T47D (cell line): ENCODE data around the gene ANXA1.

Experiments used
- DNase-seq, 2 experiments: peaks; one replicate each; pipeline versions ENCODE4 v3.0.0 to v3.0.0-alpha.2; 2011 to 2012; ENCODE audit warnings: low read depth in 1 of 2, low spot score in 1 of 2
- JUND ChIP-seq: IDR thresholded peaks from 2 replicates; pipeline ENCODE4 v1.6.1; 2012; ENCODE audit warnings: low read depth
- in situ Hi-C: cut with HindIII; loops from 2 replicates; pipeline ENCODE4 v1.10.0; 2016; ENCODE audit warnings: low sequenced_read_pairs, low pct_unique_long_range_greater_than_20kb

Gene ANXA1

GRCh38 chr9:73149371-73150067, 2.1 kb upstream of the ANXA1 start:
- in situ Hi-C loops = no loop called here
- no peak for DNase-seq
- TF ChIP-seq JUND = peak; percentile 42; the same call in 1 of the 2 replicates

- TF ChIP-seq JUND = no peak
- DNase-seq = no peak
- in situ Hi-C loops = no loop called here
These were observed 829 bp downstream of the ANXA1 start for GRCh38 chr9:73152543-73152844.

- in situ Hi-C loops = no loop called here
- no peak for TF ChIP-seq JUND
- DNase-seq = no peak
These were observed 1.3 kb downstream of the ANXA1 start for GRCh38 chr9:73152953-73153352.

- no peak for TF ChIP-seq JUND
- no peak for DNase-seq
These were observed 2.1 kb downstream of the ANXA1 start for GRCh38 chr9:73153793-73154227.

GRCh38 chr9:73154271-73154670, 2.6 kb downstream of the ANXA1 start:
- no peak for TF ChIP-seq JUND
- no peak for DNase-seq
- in situ Hi-C loops = no loop called here

More at GRCh38 chr9:73153793-73154227, 2.1 kb downstream of the ANXA1 start:
- in situ Hi-C loops = no loop called here

- DNase-seq = no peak
- no peak for TF ChIP-seq JUND
- in situ Hi-C loops = no loop called here
These were observed 3.1 kb downstream of the ANXA1 start for GRCh38 chr9:73154722-73155121.

GRCh38 chr9:73155377-73155776, 3.7 kb downstream of the ANXA1 start:
- no peak for DNase-seq
- TF ChIP-seq JUND = no peak
- in situ Hi-C loops = no loop called here

- TF ChIP-seq JUND = no peak
- DNase-seq = no peak
- in situ Hi-C loops = no loop called here
These were observed 4.6 kb downstream of the ANXA1 start for GRCh38 chr9:73155968-73156864.

GRCh38 chr9:73156865-73157187, 5.2 kb downstream of the ANXA1 start:
- no peak for TF ChIP-seq JUND
- no peak for DNase-seq
- in situ Hi-C loops = no loop called here

GRCh38 chr9:73157811-73158210, 6.1 kb downstream of the ANXA1 start:
- no peak for DNase-seq
- TF ChIP-seq JUND = no peak
- in situ Hi-C loops = no loop called here

GRCh38 chr9:73158723-73159122, 7.1 kb downstream of the ANXA1 start:
- TF ChIP-seq JUND = no peak
- in situ Hi-C loops = no loop called here

GRCh38 chr9:73160868-73161267, 9.2 kb downstream of the ANXA1 start:
- no peak for TF ChIP-seq JUND
- in situ Hi-C loops = no loop called here
- no peak for DNase-seq

More at GRCh38 chr9:73158723-73159122, 7.1 kb downstream of the ANXA1 start:
- no peak for DNase-seq

- no peak for DNase-seq
- in situ Hi-C loops = no loop called here
- no peak for TF ChIP-seq JUND
These were observed 11.5 kb downstream of the ANXA1 start for GRCh38 chr9:73162987-73163768.
